ENCODE results near the gene HCAR2.
"Not testable (repeated sequence)": the region's sequence is repeated elsewhere in the genome, so short reads cannot be mapped to it uniquely, and the experiment has no call there.

Gene HCAR2

GRCh38 chr12:122726080-122726558, 23.0 kb upstream of the HCAR2 start:
- TF ChIP-seq, protein P1, sequence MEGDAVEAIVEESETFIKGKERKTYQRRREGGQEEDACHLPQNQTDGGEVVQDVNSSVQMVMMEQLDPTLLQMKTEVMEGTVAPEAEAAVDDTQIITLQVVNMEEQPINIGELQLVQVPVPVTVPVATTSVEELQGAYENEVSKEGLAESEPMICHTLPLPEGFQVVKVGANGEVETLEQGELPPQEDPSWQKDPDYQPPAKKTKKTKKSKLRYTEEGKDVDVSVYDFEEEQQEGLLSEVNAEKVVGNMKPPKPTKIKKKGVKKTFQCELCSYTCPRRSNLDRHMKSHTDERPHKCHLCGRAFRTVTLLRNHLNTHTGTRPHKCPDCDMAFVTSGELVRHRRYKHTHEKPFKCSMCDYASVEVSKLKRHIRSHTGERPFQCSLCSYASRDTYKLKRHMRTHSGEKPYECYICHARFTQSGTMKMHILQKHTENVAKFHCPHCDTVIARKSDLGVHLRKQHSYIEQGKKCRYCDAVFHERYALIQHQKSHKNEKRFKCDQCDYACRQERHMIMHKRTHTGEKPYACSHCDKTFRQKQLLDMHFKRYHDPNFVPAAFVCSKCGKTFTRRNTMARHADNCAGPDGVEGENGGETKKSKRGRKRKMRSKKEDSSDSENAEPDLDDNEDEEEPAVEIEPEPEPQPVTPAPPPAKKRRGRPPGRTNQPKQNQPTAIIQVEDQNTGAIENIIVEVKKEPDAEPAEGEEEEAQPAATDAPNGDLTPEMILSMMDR (conservative IDR thresholded peaks at IDR 0.05; ENCODE audit: control insufficient read depth, insufficient read depth, low read depth, low read length): no peak
- H3K4me3 ChIP-seq (ENCODE audit: control insufficient read depth, low read depth, low read length): no peak overlapping the region
- no peak for DNase-seq (ENCODE audit: low read depth)

DNA sequence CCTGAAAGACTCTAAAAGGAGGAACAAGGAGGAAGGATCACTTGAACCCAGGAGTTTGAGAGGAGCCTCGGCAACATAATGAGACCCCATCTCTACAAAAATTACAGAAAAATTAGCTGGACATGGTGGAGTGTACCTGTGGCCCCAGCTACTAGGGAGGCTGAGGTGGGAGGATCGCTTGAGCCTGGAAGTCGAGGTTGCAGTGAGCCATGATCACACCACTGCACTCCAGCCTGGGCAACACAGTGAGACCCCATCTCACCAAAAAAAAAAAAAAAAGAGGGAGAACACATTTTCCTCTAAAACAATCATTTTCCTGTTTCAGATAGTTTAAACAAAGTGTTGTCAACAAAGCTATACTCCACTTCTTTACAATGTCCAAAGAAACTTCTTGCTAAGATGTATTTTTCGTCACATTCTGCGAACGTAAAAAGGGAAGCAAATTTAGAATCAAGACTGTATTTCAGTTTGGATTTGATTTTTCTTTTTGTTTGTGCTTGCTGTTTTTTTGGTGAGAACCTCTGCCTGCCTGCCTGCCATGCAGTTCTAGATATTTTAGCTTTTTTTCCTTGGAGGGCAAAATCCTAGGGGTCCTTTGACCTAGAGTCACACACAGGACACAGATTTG, 22.4 kb upstream of the HCAR2 start:
- TF ChIP-seq, protein P1 (conservative IDR thresholded peaks at IDR 0.05; ENCODE audit: control insufficient read depth, insufficient read depth, low read depth, low read length): no peak
- no peak for DNase-seq (ENCODE audit: low read depth)
- no peak overlapping the region for H3K4me3 ChIP-seq (ENCODE audit: control insufficient read depth, low read depth, low read length)

DNA sequence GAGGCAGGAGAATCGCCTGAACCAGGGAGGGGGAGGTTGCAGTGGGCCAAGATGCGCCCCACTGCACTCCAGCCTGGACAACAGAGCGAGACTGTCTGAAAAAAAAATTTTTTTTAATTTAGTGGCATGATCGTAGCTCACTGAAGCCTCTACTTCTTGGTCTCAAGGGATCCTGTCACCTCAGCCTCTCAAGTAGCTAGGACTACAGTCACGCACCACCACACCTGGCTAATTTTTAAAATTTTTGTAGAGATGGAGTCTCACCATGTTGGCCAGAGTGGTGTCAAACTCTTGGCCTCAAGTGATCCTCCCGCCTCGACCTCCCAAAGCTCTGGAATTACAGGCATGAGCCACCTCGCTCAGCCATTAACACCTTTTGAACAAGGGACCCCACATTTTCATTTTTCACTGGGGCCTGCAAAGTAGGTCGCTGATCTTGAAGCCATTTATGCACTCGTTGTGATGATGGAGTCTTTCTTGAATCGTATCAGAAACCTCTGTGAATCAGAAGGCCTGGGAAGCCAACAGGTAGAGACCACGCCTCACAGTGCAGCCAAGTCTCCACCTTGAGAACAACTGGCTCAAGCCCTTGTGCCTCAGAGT, 21.6 kb upstream of the HCAR2 start:
- TF ChIP-seq, protein P1 (conservative IDR thresholded peaks at IDR 0.05; ENCODE audit: control insufficient read depth, insufficient read depth, low read depth, low read length): no peak
- no peak for DNase-seq (ENCODE audit: low read depth)
- no peak overlapping the region for H3K4me3 ChIP-seq (ENCODE audit: control insufficient read depth, low read depth, low read length)

GRCh38 chr12:122722387-122722786, 19.2 kb upstream of the HCAR2 start:
- TF ChIP-seq, protein P1 (conservative IDR thresholded peaks at IDR 0.05; ENCODE audit: control insufficient read depth, insufficient read depth, low read depth, low read length): no peak
- no peak for DNase-seq (ENCODE audit: low read depth)
- H3K4me3 ChIP-seq (ENCODE audit: control insufficient read depth, low read depth, low read length): no peak overlapping the region

- no peak overlapping the region for H3K4me3 ChIP-seq (ENCODE audit: control insufficient read depth, low read depth, low read length)
- no peak for DNase-seq (ENCODE audit: low read depth)
- TF ChIP-seq, protein P1 (conservative IDR thresholded peaks at IDR 0.05; ENCODE audit: control insufficient read depth, insufficient read depth, low read depth, low read length): no peak
These were observed 17.9 kb upstream of the HCAR2 start for GRCh38 chr12:122721057-122721545.

GRCh38 chr12:122716658-122717057, 13.5 kb upstream of the HCAR2 start, which contains the start of gene HCAR3:
HCAR3 (minus strand) TSS chr12:122716811; CDS start chr12:122716737, 74 bp downstream.
- DNase-seq (ENCODE audit: low read depth): not testable (repeated sequence)

DNA sequence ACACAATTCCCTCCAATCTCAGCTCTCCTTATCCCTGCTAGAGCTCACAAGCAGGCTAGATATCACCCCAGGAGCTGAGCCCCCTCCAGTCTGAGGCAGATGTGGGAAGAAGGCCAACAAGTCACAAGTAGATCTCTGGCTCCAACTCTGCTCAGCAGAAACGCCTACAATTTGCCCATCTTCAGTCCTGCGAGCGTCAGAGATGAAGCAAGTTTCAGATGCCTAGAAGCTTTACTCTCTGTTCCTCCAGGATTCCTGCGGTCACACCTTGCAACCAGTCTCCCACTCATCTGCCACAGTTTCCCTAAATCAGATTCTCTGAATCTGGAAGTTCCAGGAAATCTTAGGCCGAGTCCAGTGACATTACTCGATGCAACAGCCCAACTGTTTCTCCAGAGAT, 12.1 kb upstream of the HCAR2 start:
- DNase-seq (ENCODE audit: low read depth): peak; percentile 34

More at GRCh38 chr12:122716658-122717057, 13.5 kb upstream of the HCAR2 start, which contains the start of gene HCAR3:
- not testable (repeated sequence) for H3K4me3 ChIP-seq (ENCODE audit: control insufficient read depth, low read depth, low read length)

GRCh38 chr12:122713491-122714188, 10.5 kb upstream of the HCAR2 start:
- H3K4me3 ChIP-seq (ENCODE audit: control insufficient read depth, low read depth, low read length); DNase-seq (ENCODE audit: low read depth): not testable (repeated sequence)

More for the DNA sequence above, 12.1 kb upstream of the HCAR2 start:
- H3K4me3 ChIP-seq (ENCODE audit: control insufficient read depth, low read depth, low read length): not testable (repeated sequence)

DNA sequence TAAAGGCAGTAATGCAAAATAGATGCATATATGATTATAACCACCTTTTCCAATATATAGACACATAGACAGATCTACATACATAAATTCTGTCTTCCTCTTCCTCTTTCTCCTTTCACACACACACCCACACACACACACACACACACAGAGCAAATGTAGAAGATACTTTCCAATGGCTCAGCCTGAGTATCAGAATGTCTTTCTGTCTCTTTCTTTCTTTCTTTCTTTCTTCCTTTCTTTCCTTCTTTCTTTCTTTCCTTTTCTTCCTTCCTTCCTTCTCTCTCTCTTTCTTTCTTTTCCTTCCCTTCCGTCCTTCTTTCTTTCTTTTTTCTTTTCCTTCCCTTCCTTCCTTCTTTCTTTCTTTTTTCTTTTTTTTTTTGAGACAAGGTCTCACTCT, 8.1 kb upstream of the HCAR2 start:
- not testable (repeated sequence) for H3K4me3 ChIP-seq (ENCODE audit: control insufficient read depth, low read depth, low read length); DNase-seq (ENCODE audit: low read depth)

DNA sequence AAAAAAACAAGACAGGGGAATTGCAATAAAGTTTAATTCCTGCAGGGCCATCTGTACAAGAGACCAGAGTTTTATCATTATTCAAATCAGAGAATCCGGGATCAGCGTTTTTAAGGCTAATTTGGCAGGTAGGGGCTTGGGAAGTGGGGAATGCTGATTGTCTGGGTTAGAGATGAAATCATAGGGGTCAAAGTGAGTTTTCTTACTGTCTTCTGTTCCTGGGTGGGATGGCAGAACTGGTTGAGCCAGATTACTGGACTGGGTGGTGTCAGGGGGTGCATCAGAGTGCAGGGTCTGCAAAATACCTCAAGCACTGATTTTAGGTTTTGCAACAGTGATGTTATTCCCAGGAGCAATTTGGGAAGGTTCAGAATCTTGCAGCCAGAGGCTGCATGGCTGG, 7.2 kb upstream of the HCAR2 start:
- not testable (repeated sequence) for H3K4me3 ChIP-seq (ENCODE audit: control insufficient read depth, low read depth, low read length)

GRCh38 chr12:122709287-122709686, 6.1 kb upstream of the HCAR2 start:
- not testable (repeated sequence) for DNase-seq (ENCODE audit: low read depth); H3K4me3 ChIP-seq (ENCODE audit: control insufficient read depth, low read depth, low read length)

More for the DNA sequence above, 7.2 kb upstream of the HCAR2 start:
- not testable (repeated sequence) for DNase-seq (ENCODE audit: low read depth)
